WI38 (cell line): ENCODE results near the gene SDS.

Experiments used
- H3K4me3 ChIP-seq: 2 replicates; pipeline ENCODE4 v1.5.1; 2011; ENCODE audit warnings: low read depth, mild to moderate bottlenecking, control low read depth, low read length
- CTCF ChIP-seq: IDR thresholded peaks from 2 replicates; pipeline ENCODE4 v1.5.1; 2012; ENCODE audit warnings: low read depth, mild to moderate bottlenecking, control low read depth, low read length

The SDS gene

GRCh38 chr12:113351089-113351488 is 52.6 kb downstream of the SDS start:
- no peak for TF ChIP-seq CTCF
- H3K4me3 ChIP-seq = no peak overlapping the region

- no peak for TF ChIP-seq CTCF
These were observed 54.7 kb downstream of the SDS start for GRCh38 chr12:113348849-113349536.

GRCh38 chr12:113347892-113348291 is 55.8 kb downstream of the SDS start:
- no peak overlapping the region for H3K4me3 ChIP-seq
- TF ChIP-seq CTCF = no peak

More at GRCh38 chr12:113348849-113349536, 54.7 kb downstream of the SDS start:
- H3K4me3 ChIP-seq = no peak overlapping the region

- H3K4me3 ChIP-seq = no peak overlapping the region
- no peak for TF ChIP-seq CTCF
These were observed 56.6 kb downstream of the SDS start for GRCh38 chr12:113347107-113347506.

- no peak for TF ChIP-seq CTCF
- H3K4me3 ChIP-seq = no peak overlapping the region
These were observed 57.3 kb downstream of the SDS start for GRCh38 chr12:113346353-113346752.

GRCh38 chr12:113345318-113345717 is 58.4 kb downstream of the SDS start:
- no peak for TF ChIP-seq CTCF
- no peak overlapping the region for H3K4me3 ChIP-seq
